NCI-H526 treated with DMSO at 0.1 percent for 48 hours (cell line): ENCODE data around the gene RYR2.

ENCODE experiments used
- DNase-seq: peaks from one replicate; lab custom pipeline; 2025; lab: John Stamatoyannopoulos, UW

RYR2 gene

GRCh38 chr1:237736372-237737029 is 694.5 kb downstream of the RYR2 start:
- no peak for DNase-seq

- DNase-seq, result no peak
Measured at GRCh38 chr1:237737448-237737847, 695.5 kb downstream of the RYR2 start.

- DNase-seq, result no peak
Measured at GRCh38 chr1:237737938-237738610, 696.1 kb downstream of the RYR2 start.

GRCh38 chr1:237740846-237741245 is 698.9 kb downstream of the RYR2 start:
- DNase-seq, result no peak

GRCh38 chr1:237745545-237745944 is 703.6 kb downstream of the RYR2 start:
- no peak for DNase-seq

GRCh38 chr1:237748171-237748960 is 706.4 kb downstream of the RYR2 start:
- no peak for DNase-seq

- no peak for DNase-seq
Measured at GRCh38 chr1:237749122-237749521, 707.1 kb downstream of the RYR2 start.

GRCh38 chr1:237751090-237751489 is 709.1 kb downstream of the RYR2 start:
- DNase-seq, result no peak

- no peak for DNase-seq
Measured at GRCh38 chr1:237754627-237755026, 712.6 kb downstream of the RYR2 start.

- DNase-seq, result no peak
Measured at GRCh38 chr1:237756304-237756967, 714.5 kb downstream of the RYR2 start.

- no peak for DNase-seq
Measured at GRCh38 chr1:237759377-237759776, 717.4 kb downstream of the RYR2 start.

- DNase-seq, result no peak
Measured at GRCh38 chr1:237760951-237761350, 719.0 kb downstream of the RYR2 start.

- DNase-seq, result no peak
Measured at GRCh38 chr1:237763137-237763536, 721.2 kb downstream of the RYR2 start.

GRCh38 chr1:237763751-237764150 is 721.8 kb downstream of the RYR2 start:
- DNase-seq, result no peak

GRCh38 chr1:237769916-237770315 is 727.9 kb downstream of the RYR2 start:
- DNase-seq, result no peak

GRCh38 chr1:237772009-237772408 is 730.0 kb downstream of the RYR2 start:
- no peak for DNase-seq

- DNase-seq, result no peak
Measured at GRCh38 chr1:237774246-237774645, 732.3 kb downstream of the RYR2 start.

- no peak for DNase-seq
Measured at GRCh38 chr1:237779356-237779755, 737.4 kb downstream of the RYR2 start.

GRCh38 chr1:237786066-237786719 is 744.2 kb downstream of the RYR2 start:
- no peak for DNase-seq

- DNase-seq, result no peak
Measured at GRCh38 chr1:237788069-237788468, 746.1 kb downstream of the RYR2 start.

GRCh38 chr1:237789619-237790018 is 747.6 kb downstream of the RYR2 start:
- DNase-seq, result no peak

- no peak for DNase-seq
Measured at GRCh38 chr1:237791592-237791991, 749.6 kb downstream of the RYR2 start.
